Kasumi-1 (cell line): ENCODE data around the gene HGD.

Source experiments
- DNase-seq, 2 experiments: peaks; one replicate each; lab custom pipeline; 2025; lab: John Stamatoyannopoulos, UW

HGD gene

GRCh38 chr3:120587332-120587975, 94.6 kb downstream of the HGD start:
- no peak for DNase-seq
